NT2/D1 (cell line): Measurements from ENCODE around the gene MFNG.

ENCODE experiments used
- YY1 ChIP-seq: IDR thresholded peaks from 2 replicates; pipeline ENCODE4 v1.6.1; 2011; ENCODE audit not compliant: insufficient read length, insufficient read depth
- ZNF274 ChIP-seq: IDR thresholded peaks from 2 replicates; pipeline ENCODE4 v1.6.1; 2011; ENCODE audit warnings: mild to moderate bottlenecking, low read depth, low read length

- TF ChIP-seq YY1 (no peak), ZNF274 (no peak)
These were observed 39.7 kb upstream of the MFNG start for GRCh38 chr22:37525746-37526350.
